ENCODE results near the gene ARHGEF26.

The ARHGEF26 gene

GRCh38 chr3:154193000-154193615 lies 71.9 kb downstream of the ARHGEF26 start:
- no peak for DNase-seq (ENCODE audit: extremely low spot score, insufficient read length, low read depth)
- no peak for FAIRE-seq

GRCh38 chr3:154194877-154195276 lies 73.7 kb downstream of the ARHGEF26 start:
- FAIRE-seq = no peak
- no peak for DNase-seq (ENCODE audit: extremely low spot score, insufficient read length, low read depth)

- DNase-seq (ENCODE audit: extremely low spot score, insufficient read length, low read depth) = no peak
- no peak for FAIRE-seq
These were observed 74.6 kb downstream of the ARHGEF26 start for GRCh38 chr3:154195620-154196356.

- DNase-seq (ENCODE audit: extremely low spot score, insufficient read length, low read depth) = no peak
- no peak for FAIRE-seq
These were observed 76.6 kb downstream of the ARHGEF26 start for GRCh38 chr3:154197751-154198150.

- FAIRE-seq = no peak
- DNase-seq (ENCODE audit: extremely low spot score, insufficient read length, low read depth) = no peak
These were observed 88.3 kb downstream of the ARHGEF26 start for GRCh38 chr3:154209499-154209898.

GRCh38 chr3:154210986-154211385 lies 89.8 kb downstream of the ARHGEF26 start:
- FAIRE-seq = no peak
- no peak for DNase-seq (ENCODE audit: extremely low spot score, insufficient read length, low read depth)

GRCh38 chr3:154214306-154214705 lies 93.1 kb downstream of the ARHGEF26 start:
- FAIRE-seq (no peak), DNase-seq (ENCODE audit: extremely low spot score, insufficient read length, low read depth) (no peak)

GRCh38 chr3:154217671-154218070 lies 96.5 kb downstream of the ARHGEF26 start:
- DNase-seq (ENCODE audit: extremely low spot score, insufficient read length, low read depth) (no peak), FAIRE-seq (no peak)

- no peak for FAIRE-seq
- no peak for DNase-seq (ENCODE audit: extremely low spot score, insufficient read length, low read depth)
These were observed 97.5 kb downstream of the ARHGEF26 start for GRCh38 chr3:154218728-154219127.

GRCh38 chr3:154220462-154220861 lies 99.3 kb downstream of the ARHGEF26 start:
- FAIRE-seq (no peak), DNase-seq (ENCODE audit: extremely low spot score, insufficient read length, low read depth) (no peak)

GRCh38 chr3:154223519-154223918 lies 102.3 kb downstream of the ARHGEF26 start:
- DNase-seq (ENCODE audit: extremely low spot score, insufficient read length, low read depth) (no peak), FAIRE-seq (no peak)

GRCh38 chr3:154224366-154224765 lies 103.2 kb downstream of the ARHGEF26 start:
- FAIRE-seq (no peak), DNase-seq (ENCODE audit: extremely low spot score, insufficient read length, low read depth) (no peak)

GRCh38 chr3:154224866-154225265 lies 103.7 kb downstream of the ARHGEF26 start:
- FAIRE-seq = no peak
- DNase-seq (ENCODE audit: extremely low spot score, insufficient read length, low read depth) = no peak

- no peak for DNase-seq (ENCODE audit: extremely low spot score, insufficient read length, low read depth)
- FAIRE-seq = no peak
These were observed 104.3 kb downstream of the ARHGEF26 start for GRCh38 chr3:154225536-154225935.

GRCh38 chr3:154227531-154227930 lies 106.3 kb downstream of the ARHGEF26 start:
- DNase-seq (ENCODE audit: extremely low spot score, insufficient read length, low read depth) (no peak), FAIRE-seq (no peak)

GRCh38 chr3:154228561-154229216 lies 107.5 kb downstream of the ARHGEF26 start:
- no peak for DNase-seq (ENCODE audit: extremely low spot score, insufficient read length, low read depth)
- FAIRE-seq = no peak

GRCh38 chr3:154229217-154229590 lies 108.0 kb downstream of the ARHGEF26 start:
- DNase-seq (ENCODE audit: extremely low spot score, insufficient read length, low read depth) (no peak), FAIRE-seq (no peak)

GRCh38 chr3:154235330-154235729 lies 114.1 kb downstream of the ARHGEF26 start:
- FAIRE-seq = no peak
- DNase-seq (ENCODE audit: extremely low spot score, insufficient read length, low read depth) = no peak

GRCh38 chr3:154236331-154236730 lies 115.1 kb downstream of the ARHGEF26 start:
- no peak for DNase-seq (ENCODE audit: extremely low spot score, insufficient read length, low read depth)
- FAIRE-seq = no peak

GRCh38 chr3:154240235-154240634 lies 119.0 kb downstream of the ARHGEF26 start:
- no peak for FAIRE-seq

GRCh38 chr3:154241496-154241895 lies 120.3 kb downstream of the ARHGEF26 start:
- no peak for DNase-seq (ENCODE audit: extremely low spot score, insufficient read length, low read depth)
- no peak for FAIRE-seq

More at GRCh38 chr3:154240235-154240634, 119.0 kb downstream of the ARHGEF26 start:
- no peak for DNase-seq (ENCODE audit: extremely low spot score, insufficient read length, low read depth)

Data from GM18507 (cell line).